IMR-90 (cell line): Measurements from ENCODE around the gene BTF3. TPM values are rescaled to one million over a fixed set of nuclear protein-coding genes. Genes with fewer than 3 reads are reported as not detected.
A peak's percentile ranks its signal among the peaks of the same experiment; 100 is the strongest.

Experiments used
- ATAC-seq: fragments of 200-7000 bp; cut with Tn5 transposase; 2 replicates; pipeline ENCODE4 v1.9.1; 2020; ENCODE audit warnings: low read depth, mild to moderate bottlenecking, moderate library complexity
- BruUV-seq: library from RNA; stranded (reverse); fragments of 400-500 nt; replicated peaks from 2 replicates; lab custom pipeline; 2021; lab: Mats Ljungman, UMichigan
- CTCF ChIA-PET: fragments of 300-600 bp; formaldehyde crosslinking; extraction: SDS; loops from one replicate; lab custom pipeline; 2021; ENCODE audit warnings: antibody characterized with exemption; lab: Yijun Ruan, JAX
- POLR2A ChIA-PET: fragments of 300-600 bp; sonication (Branson Sonifier 250); formaldehyde crosslinking; loops from one replicate; lab custom pipeline; 2022; ENCODE audit warnings: antibody characterized with exemption; ENCODE audit not compliant: unreplicated experiment; lab: Charles Lee
- DNase-seq: peaks from one replicate; pipeline ENCODE4 v3.0.0; 2013
- H2AFZ ChIP-seq: replicated peaks from 2 replicates; pipeline ENCODE3; 2013; ENCODE audit warnings: low read length, mild to moderate bottlenecking; ENCODE audit not compliant: poor library complexity
- H2AK5ac ChIP-seq: 2 replicates; pipeline ENCODE4 v1.6.1; 2013; ENCODE audit warnings: low read depth, low read length, inconsistent platforms
- H2AK9ac ChIP-seq: replicated peaks from 2 replicates; pipeline ENCODE3; 2013; ENCODE audit warnings: mild to moderate bottlenecking, low read depth, low read length, moderate library complexity; ENCODE audit not compliant: poor library complexity
- H2BK120ac ChIP-seq: 2 replicates; pipeline ENCODE4 v1.6.1; 2013; ENCODE audit warnings: low read depth, low read length, inconsistent platforms
- H2BK15ac ChIP-seq: 3 replicates; pipeline ENCODE4 v1.6.1; 2013; ENCODE audit warnings: low read depth, low read length, inconsistent platforms
- H2BK20ac ChIP-seq: 2 replicates; pipeline ENCODE4 v1.6.1; 2013; ENCODE audit warnings: low read depth, mild to moderate bottlenecking, inconsistent platforms, low read length, moderate library complexity
- H2BK5ac ChIP-seq: 2 replicates; pipeline ENCODE4 v1.6.1; 2013; ENCODE audit warnings: mild to moderate bottlenecking, low read depth, low read length, inconsistent platforms; ENCODE audit not compliant: poor library complexity, severe bottlenecking
- H3K14ac ChIP-seq: replicated peaks from 2 replicates; pipeline ENCODE4 v1.6.1; 2013; ENCODE audit warnings: low read depth, low read length, inconsistent platforms
- H3K18ac ChIP-seq: 2 replicates; pipeline ENCODE4 v1.6.1; 2013; ENCODE audit warnings: low read depth, low read length, control low read depth
- H3K23ac ChIP-seq: 2 replicates; pipeline ENCODE4 v1.6.1; 2013; ENCODE audit warnings: low read depth, low read length, inconsistent platforms
- H3K27ac ChIP-seq: 2 replicates; pipeline ENCODE4 v1.5.1; 2013; ENCODE audit warnings: mild to moderate bottlenecking, control low read depth, low read length; ENCODE audit not compliant: insufficient read depth
- H3K27me3 ChIP-seq: 2 replicates; pipeline ENCODE4 v1.6.1; 2013; ENCODE audit warnings: low read length; ENCODE audit not compliant: control insufficient read depth, insufficient read depth
- H3K36me3 ChIP-seq: 2 replicates; pipeline ENCODE4 v1.6.1; 2013; ENCODE audit warnings: low read length, mixed read lengths; ENCODE audit not compliant: control insufficient read depth, insufficient read depth
- H3K4ac ChIP-seq: 2 replicates; pipeline ENCODE4 v1.6.1; 2013; ENCODE audit warnings: low read depth, low read length, inconsistent platforms
- H3K4me1 ChIP-seq: 2 replicates; pipeline ENCODE4 v1.6.1; 2013; ENCODE audit warnings: low read length, mixed read lengths; ENCODE audit not compliant: control insufficient read depth, insufficient read depth
- H3K4me2 ChIP-seq: 2 replicates; pipeline ENCODE4 v1.6.1; 2013; ENCODE audit warnings: low read depth, mild to moderate bottlenecking, control low read depth, low read length, moderate library complexity
- H3K4me3 ChIP-seq: 2 replicates; pipeline ENCODE4 v1.5.1; 2013; ENCODE audit warnings: low read depth, mild to moderate bottlenecking, control low read depth, low read length, moderate library complexity; ENCODE audit not compliant: insufficient read depth
- H3K56ac ChIP-seq: 2 replicates; pipeline ENCODE4 v1.6.1; 2013; ENCODE audit warnings: low read length, inconsistent platforms; ENCODE audit not compliant: insufficient read depth; ENCODE audit errors: extremely low read depth
- H3K79me1 ChIP-seq, 2 experiments: 2 replicates each; pipeline ENCODE4 v1.6.1; 2013; ENCODE audit warnings: low read length in 2 of 2, inconsistent platforms in 1 of 2, low read depth in 1 of 2
- H3K9ac ChIP-seq: 2 replicates; pipeline ENCODE4 v1.6.1; 2013; ENCODE audit warnings: low read depth, low read length, control low read depth
- H3K9me1 ChIP-seq: 2 replicates; pipeline ENCODE4 v1.6.1; 2013; ENCODE audit warnings: low read length, inconsistent platforms; ENCODE audit not compliant: insufficient read depth
- H3K9me3 ChIP-seq: 2 replicates; pipeline ENCODE4 v1.6.1; 2013; ENCODE audit warnings: low read length; ENCODE audit not compliant: control insufficient read depth, insufficient read depth
- H4K20me1 ChIP-seq: 2 replicates; pipeline ENCODE4 v1.6.1; 2013; ENCODE audit warnings: low read length, inconsistent platforms; ENCODE audit not compliant: insufficient read depth
- H4K5ac ChIP-seq: 2 replicates; pipeline ENCODE4 v1.6.1; 2013; ENCODE audit warnings: mild to moderate bottlenecking, low read depth, low read length, control low read depth
- H4K8ac ChIP-seq, 2 experiments: 2 replicates each; pipeline ENCODE4 v1.6.1; 2013; ENCODE audit warnings: low read depth in 2 of 2, low read length in 2 of 2, control low read depth in 1 of 2, inconsistent platforms in 1 of 2
- H4K91ac ChIP-seq: 2 replicates; pipeline ENCODE4 v1.6.1; 2013; ENCODE audit warnings: low read depth, low read length, inconsistent platforms; ENCODE audit not compliant: insufficient read depth
- MAZ ChIP-seq: IDR thresholded peaks from 2 replicates; pipeline ENCODE4 v1.6.1; 2012; ENCODE audit warnings: low read depth, mild to moderate bottlenecking, low read length, improper control_type of control experiment, moderate library complexity, borderline replicate concordance
- MXI1 ChIP-seq: IDR thresholded peaks from 2 replicates; pipeline ENCODE4 v1.6.1; 2012; ENCODE audit warnings: low read depth, mild to moderate bottlenecking, low read length, moderate library complexity, borderline replicate concordance
- WGBS, 2 experiments: methylation state at CpG; one replicate each; pipeline versions ENCODE4 v1.1.5 to v1.1.7; 2013; ENCODE audit warnings: missing lambda C conversion rate in 2 of 2; ENCODE audit not compliant: insufficient read length in 1 of 2; ENCODE audit errors: extremely low coverage in 2 of 2; 5-methylcytosine and 5-hydroxymethylcytosine counted together
- dilution Hi-C: fragments of 300-500 bp; cut with HindIII; formaldehyde crosslinking; loops from one replicate; pipeline ENCODE4 v1.14.3; 2018; ENCODE audit warnings: low sequenced_read_pairs; ENCODE audit not compliant: unreplicated experiment
- in situ Hi-C: fragments of 300-500 bp; cut with MboI; formaldehyde crosslinking; loops from 3 replicates; pipeline ENCODE4 v1.14.3; 2019; ENCODE audit warnings: low sequenced_read_pairs, inconsistent platforms, mixed read lengths
- intact Hi-C: fragments of 100-400 bp; cut with micrococcal nuclease; formaldehyde crosslinking; loops from 2 replicates; pipeline ENCODE4 v1.10.0; 2022
- polyA plus RNA-seq, 3 experiments: library from polyadenylated mRNA; depleted of rRNA; stranded (reverse); fragments of >200 nt; gene quantifications; 2 replicates each; pipeline ENCODE4 v1.2.3, GENCODE V29; 2012; ENCODE audit warnings: low replicate concordance in 1 of 3
- total RNA-seq: library from RNA; depleted of rRNA; stranded (reverse); fragments of >200 nt; gene quantifications from 2 replicates; pipeline ENCODE4 v1.2.3, GENCODE V29; 2012
- TF ChIP-seq, protein P1 (sequence below): fragments of 150-350 bp; IDR thresholded peaks from 2 replicates; pipeline ENCODE4 v1.6.1; 2016; ENCODE audit warnings: low read depth, mild to moderate bottlenecking, low read length, moderate library complexity, borderline replicate concordance

BTF3 gene
- total and polyA plus RNA-seq, 2 of the 4 experiments (the other 2 are of a cell fraction), result 225 to 443 TPM

DNA sequence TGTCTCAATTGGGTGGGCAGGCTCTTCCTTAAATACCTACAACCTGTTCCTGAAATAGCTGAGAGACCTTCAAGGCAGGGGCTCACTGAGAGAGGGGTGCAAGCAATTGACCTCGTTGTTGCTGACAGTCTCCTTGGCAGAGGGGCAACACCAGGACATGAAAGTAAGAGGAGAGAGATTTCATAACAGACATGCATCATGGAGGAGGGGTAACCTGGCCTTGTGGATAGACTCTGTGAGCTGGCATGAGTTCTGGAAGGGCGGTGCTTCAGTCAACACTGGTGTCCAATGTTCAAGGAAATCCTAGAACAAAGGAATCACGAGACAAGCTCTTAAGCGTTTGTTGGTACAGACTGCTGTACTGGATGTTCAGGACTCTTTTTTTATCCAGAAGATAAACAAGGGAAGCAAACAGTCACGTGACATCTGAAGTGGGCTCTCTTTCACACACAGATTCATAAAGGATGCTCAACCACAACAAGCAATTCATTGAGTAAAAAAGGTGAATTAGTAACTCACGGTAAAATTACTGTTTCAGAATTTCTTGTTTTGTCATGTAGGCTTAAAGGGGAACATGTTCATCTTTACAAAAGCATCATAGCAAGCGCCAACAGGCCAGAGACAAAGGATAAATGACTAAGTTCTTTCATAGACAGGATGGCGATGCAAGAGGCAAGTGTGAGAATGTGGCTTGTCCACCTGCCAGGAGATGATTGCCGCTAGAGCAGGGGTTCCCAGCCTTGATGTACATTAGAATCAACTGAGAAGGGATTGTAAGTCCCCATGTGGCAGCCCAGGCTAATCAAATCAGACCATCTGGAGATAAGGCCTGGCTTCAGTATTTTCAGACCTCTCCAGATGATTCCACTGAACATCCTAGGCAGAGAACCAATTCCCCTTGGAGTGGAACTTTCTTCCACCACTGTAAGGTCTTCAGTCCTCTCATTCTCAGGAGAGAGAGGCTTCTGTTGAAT lies 46.5 kb downstream of the BTF3 start:
- Histone ChIP-seq H2AFZ (no peak overlapping the region), H3K14ac (no peak overlapping the region), H3K56ac (no peak overlapping the region), H3K9ac (no peak overlapping the region), H2BK15ac (no peak overlapping the region), H2BK20ac (no peak overlapping the region), H4K8ac (no peak overlapping the region), H3K4me3 (no peak overlapping the region), H3K4ac (no peak overlapping the region), H2AK5ac (peak overlapping the region; percentile 16; the same call in 1 of the 2 replicates), H3K27me3 (no peaks in the 10 kb centered on the region), H3K18ac (no peak overlapping the region), H4K5ac (no peak overlapping the region), H3K9me1 (peaks cover 15% of the 10 kb centered on the region), H3K27ac (no peak overlapping the region), H2BK5ac (no peak overlapping the region), H3K4me2 (no peak overlapping the region), H3K36me3 (no peaks in the 10 kb centered on the region), H2AK9ac (no peak overlapping the region), H3K79me1 (no peaks in the 10 kb centered on the region), H4K20me1 (no peaks in the 10 kb centered on the region), H4K91ac (no peak overlapping the region), H3K9me3 (no peaks in the 10 kb centered on the region), H3K23ac (no peak overlapping the region), H3K4me1 (peaks cover 12% of the 10 kb centered on the region), H2BK120ac (no peak overlapping the region; the same call in 1 of the 2 replicates)
- POLR2A ChIA-PET, result no interaction called here
- BruUV-seq, result no TSS peak
- ATAC-seq (no peak), DNase-seq (no peak)
- in situ Hi-C loops (no loop called here), intact Hi-C loops (no loop called here), dilution Hi-C loops (no loop called here)
- TF ChIP-seq, protein P1, sequence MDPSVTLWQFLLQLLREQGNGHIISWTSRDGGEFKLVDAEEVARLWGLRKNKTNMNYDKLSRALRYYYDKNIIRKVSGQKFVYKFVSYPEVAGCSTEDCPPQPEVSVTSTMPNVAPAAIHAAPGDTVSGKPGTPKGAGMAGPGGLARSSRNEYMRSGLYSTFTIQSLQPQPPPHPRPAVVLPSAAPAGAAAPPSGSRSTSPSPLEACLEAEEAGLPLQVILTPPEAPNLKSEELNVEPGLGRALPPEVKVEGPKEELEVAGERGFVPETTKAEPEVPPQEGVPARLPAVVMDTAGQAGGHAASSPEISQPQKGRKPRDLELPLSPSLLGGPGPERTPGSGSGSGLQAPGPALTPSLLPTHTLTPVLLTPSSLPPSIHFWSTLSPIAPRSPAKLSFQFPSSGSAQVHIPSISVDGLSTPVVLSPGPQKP, result no peak
- TF ChIP-seq MXI1 (no peak), MAZ (no peak)
- WGBS, 2 experiments, result 83% methylated on average over 3 of the region's 9 CpGs; no CpG with 5 or more reads in 1 of the 2 experiments
- CTCF ChIA-PET, result no interaction called here
